Epithelial cell of proximal tubule (primary cell): Measurements from ENCODE around the gene MAN2A1. TPM values are rescaled to one million over a fixed set of nuclear protein-coding genes. Genes with fewer than 3 reads are reported as not detected.

ENCODE experiments used
- DNase-seq: peaks from one replicate; pipeline ENCODE4 v3.0.0-alpha.2; 2011; ENCODE audit warnings: low read depth
- H3K4me3 ChIP-seq: 2 replicates; pipeline ENCODE4 v1.5.1; 2011; ENCODE audit warnings: low read depth, mild to moderate bottlenecking, low read length
- CTCF ChIP-seq: conservative IDR thresholded peaks from 2 replicates; pipeline ENCODE4 v1.5.1; 2012; ENCODE audit warnings: low read depth, mild to moderate bottlenecking, low read length
- total RNA-seq: library from RNA; depleted of rRNA; stranded (reverse); fragments of >200 nt; gene quantifications from 2 replicates; pipeline ENCODE4 v1.2.3, GENCODE V29; 2015

The MAN2A1 gene
- total RNA-seq, 1 donor from 2014 or later = 51.2 TPM

GRCh38 chr5:109844148-109844547, 154.4 kb downstream of the MAN2A1 start:
- H3K4me3 ChIP-seq = no peak overlapping the region
- peak; percentile 48 for TF ChIP-seq CTCF
- no peak for DNase-seq

- H3K4me3 ChIP-seq = no peak overlapping the region
- no peak for DNase-seq
- TF ChIP-seq CTCF = no peak
These were observed 155.0 kb downstream of the MAN2A1 start for GRCh38 chr5:109844695-109845094.

- no peak overlapping the region for H3K4me3 ChIP-seq
- no peak for DNase-seq
- TF ChIP-seq CTCF = no peak
These were observed 158.4 kb downstream of the MAN2A1 start for GRCh38 chr5:109848130-109848529.

GRCh38 chr5:109849478-109850088, 159.9 kb downstream of the MAN2A1 start:
- TF ChIP-seq CTCF = no peak
- H3K4me3 ChIP-seq = no peak overlapping the region
- no peak for DNase-seq

- H3K4me3 ChIP-seq = no peak overlapping the region
- no peak for DNase-seq
- no peak for TF ChIP-seq CTCF
These were observed 162.8 kb downstream of the MAN2A1 start for GRCh38 chr5:109852371-109853155.

GRCh38 chr5:109853377-109853776, 163.7 kb downstream of the MAN2A1 start:
- DNase-seq = no peak
- no peak for TF ChIP-seq CTCF
- H3K4me3 ChIP-seq = no peak overlapping the region
